Neuronal stem cell (in vitro differentiated cells): ENCODE results near the gene KLK13.

ENCODE experiments used
- DNase-seq: peaks from one replicate; pipeline ENCODE4 v3.0.0-alpha.2; 2013; ENCODE audit warnings: low spot score
- H2AFZ ChIP-seq: one replicate; pipeline ENCODE4 v1.6.1; 2013; ENCODE audit warnings: mild to moderate bottlenecking, low read length, inconsistent platforms
- H2AK5ac ChIP-seq: 2 replicates; pipeline ENCODE4 v1.6.1; 2013; ENCODE audit warnings: low read depth, mild to moderate bottlenecking, inconsistent platforms, low read length, moderate library complexity, mixed read lengths
- H2BK120ac ChIP-seq: 2 replicates; pipeline ENCODE4 v1.6.1; 2013; ENCODE audit warnings: low read depth, mild to moderate bottlenecking, inconsistent platforms, low read length, moderate library complexity, mixed read lengths
- H2BK12ac ChIP-seq: one replicate; pipeline ENCODE4 v1.6.1; 2013; ENCODE audit warnings: low read length, inconsistent platforms
- H2BK15ac ChIP-seq: 2 replicates; pipeline ENCODE4 v1.6.1; 2013; ENCODE audit warnings: mild to moderate bottlenecking, low read length, inconsistent platforms, mixed read lengths
- H2BK5ac ChIP-seq: one replicate; pipeline ENCODE4 v1.6.1; 2013; ENCODE audit warnings: inconsistent platforms, mild to moderate bottlenecking, low read length, moderate library complexity
- H3K14ac ChIP-seq: one replicate; pipeline ENCODE4 v1.6.1; 2013; ENCODE audit warnings: low read length, inconsistent platforms
- H3K18ac ChIP-seq: 2 replicates; pipeline ENCODE4 v1.6.1; 2013; ENCODE audit warnings: low read length, inconsistent platforms
- H3K23ac ChIP-seq: 2 replicates; pipeline ENCODE4 v1.6.1; 2013; ENCODE audit warnings: low read depth, mild to moderate bottlenecking, mixed read lengths, low read length, inconsistent platforms; ENCODE audit not compliant: poor library complexity
- H3K27ac ChIP-seq: replicated peaks from 3 replicates; pipeline ENCODE4 v1.5.1; 2013; ENCODE audit warnings: low read length, inconsistent platforms
- H3K27me3 ChIP-seq, 3 experiments: 2 replicates each; pipeline ENCODE4 v1.6.1; 2013; ENCODE audit warnings: low read length in 3 of 3, mild to moderate bottlenecking in 2 of 3, inconsistent platforms in 1 of 3, low read depth in 1 of 3, mixed read lengths in 1 of 3, moderate library complexity in 1 of 3; ENCODE audit not compliant: control insufficient read depth in 3 of 3, insufficient read depth in 3 of 3
- H3K36me3 ChIP-seq, 2 donors: replicated peaks in 1 of 2; 2 replicates each; pipeline ENCODE4 v1.6.1; 2013; ENCODE audit warnings: low read length in 2 of 2; ENCODE audit not compliant: control insufficient read depth in 2 of 2, insufficient read depth in 2 of 2
- H3K4ac ChIP-seq: 2 replicates; pipeline ENCODE4 v1.6.1; 2013; ENCODE audit warnings: inconsistent platforms, mild to moderate bottlenecking, low read length, moderate library complexity
- H3K4me1 ChIP-seq, 2 donors: 1 replicate in 1 of 2; 2 replicates in 1 of 2; pipeline ENCODE4 v1.6.1; 2013; ENCODE audit warnings: low read length in 2 of 2, low read depth in 1 of 2; ENCODE audit not compliant: control insufficient read depth in 2 of 2, insufficient read depth in 1 of 2
- H3K4me2 ChIP-seq: one replicate; pipeline ENCODE4 v1.6.1; 2013; ENCODE audit warnings: mild to moderate bottlenecking, low read length, inconsistent platforms; ENCODE audit not compliant: insufficient read depth, poor library complexity, severe bottlenecking
- H3K4me3 ChIP-seq, 2 donors: 2 replicates each; pipeline ENCODE4 v1.5.1; 2013; ENCODE audit warnings: low read length in 2 of 2, mild to moderate bottlenecking in 2 of 2, inconsistent platforms in 1 of 2, moderate library complexity in 1 of 2
- H3K79me1 ChIP-seq: one replicate; pipeline ENCODE4 v1.6.1; 2013; ENCODE audit warnings: low read depth, mild to moderate bottlenecking, inconsistent platforms, low read length, moderate library complexity
- H3K9ac ChIP-seq: one replicate; pipeline ENCODE4 v1.6.1; 2013; ENCODE audit warnings: mild to moderate bottlenecking, low read depth, low read length, inconsistent platforms; ENCODE audit not compliant: poor library complexity
- H3K9me3 ChIP-seq, 2 donors: replicated peaks in 1 of 2; 2 replicates each; pipeline versions ENCODE3 to v1.6.1; 2013; ENCODE audit warnings: low read length in 2 of 2, mild to moderate bottlenecking in 2 of 2, inconsistent platforms in 1 of 2, low read depth in 1 of 2, mixed read lengths in 1 of 2, moderate library complexity in 1 of 2; ENCODE audit not compliant: control insufficient read depth in 2 of 2, insufficient read depth in 1 of 2
- H4K8ac ChIP-seq: one replicate; pipeline ENCODE4 v1.6.1; 2013; ENCODE audit warnings: low read depth, mild to moderate bottlenecking, inconsistent platforms, low read length, moderate library complexity
- H4K91ac ChIP-seq: one replicate; pipeline ENCODE4 v1.6.1; 2013; ENCODE audit warnings: low read length, low read depth, mild to moderate bottlenecking, inconsistent platforms; ENCODE audit not compliant: poor library complexity
- whole genome bisulfite sequencing, 2 donors: extraction: QIAGEN DNeasy Blood & Tissue Kit; methylation state at CpG; one replicate each; pipeline ENCODE4 v1.1.7; 2013; ENCODE audit warnings: missing lambda C conversion rate in 2 of 2, mixed read lengths in 1 of 2; ENCODE audit not compliant: insufficient read length in 2 of 2, insufficient replicate concordance in 1 of 2; ENCODE audit errors: extremely low coverage in 2 of 2; 5-methylcytosine and 5-hydroxymethylcytosine counted together

KLK13 gene

DNA sequence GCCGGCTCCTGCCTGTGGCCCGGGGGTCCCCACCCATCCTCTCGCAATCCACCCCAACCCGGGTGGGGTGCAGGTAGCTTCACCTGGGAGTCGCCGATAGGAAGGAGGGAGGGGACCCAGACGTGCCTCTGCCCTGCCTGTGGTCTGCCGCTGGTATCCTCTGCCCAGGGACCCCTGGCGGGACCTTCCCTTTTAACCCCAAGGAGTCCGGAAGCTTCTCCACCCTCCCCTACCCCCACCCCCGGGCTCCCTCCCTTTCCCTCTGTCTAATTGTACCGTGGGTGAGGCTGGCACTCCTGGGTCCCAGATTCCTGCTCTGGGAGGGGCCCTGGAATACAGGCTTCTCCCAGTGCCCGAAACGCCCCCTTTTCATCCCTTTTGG, 45.4 kb downstream of the KLK13 start, which contains the start of gene KLK10:
Gene KLK10, minus strand, starts transcription at position 166 of the 382 bp plus-strand sequence. CDS start 579 bp downstream, outside the sequence.
- H2BK120ac ChIP-seq = no peak within 1 kb of the TSS
- peak within 1 kb of the TSS; percentile 29 for H2AFZ ChIP-seq
- peaks cover 11 to 80% (median 43%) of the 10 kb centered on the region in 3 experiments for H3K27me3 ChIP-seq
- peak within 1 kb of the TSS; percentile 73 for H2BK12ac ChIP-seq
- H3K4me2 ChIP-seq = peak within 1 kb of the TSS; percentile 75
- H3K4me1 ChIP-seq = peaks cover 0 to 8% of the 10 kb centered on the region in 2 donors
- peak within 1 kb of the TSS in 1 of 2 donors; percentile 70 for H3K4me3 ChIP-seq
- peak within 1 kb of the TSS; percentile 72 for H3K9ac ChIP-seq
- peak within 1 kb of the TSS; percentile 78 for H3K18ac ChIP-seq
- peak within 1 kb of the TSS; percentile 31 for H3K14ac ChIP-seq
- no peak for DNase-seq
- no peaks in the 10 kb centered on the region for H3K36me3 ChIP-seq
- H2BK15ac ChIP-seq = peak within 1 kb of the TSS; percentile 35
- H4K91ac ChIP-seq = no peak within 1 kb of the TSS
- H2AK5ac ChIP-seq = peak within 1 kb of the TSS; percentile 70
- no peak within 1 kb of the TSS for H4K8ac ChIP-seq
- H3K4ac ChIP-seq = no peak within 1 kb of the TSS
- H3K79me1 ChIP-seq = peaks cover 3% of the 10 kb centered on the region
- H3K27ac ChIP-seq = no peak within 1 kb of the TSS
- H3K23ac ChIP-seq = peak within 1 kb of the TSS; percentile 91
- no CpG with 5 or more reads among the region's 14 CpGs for WGBS, 2 donors
- H3K9me3 ChIP-seq = peaks cover 0 to 2% of the 10 kb centered on the region in 2 donors
- no peak within 1 kb of the TSS for H2BK5ac ChIP-seq

DNA sequence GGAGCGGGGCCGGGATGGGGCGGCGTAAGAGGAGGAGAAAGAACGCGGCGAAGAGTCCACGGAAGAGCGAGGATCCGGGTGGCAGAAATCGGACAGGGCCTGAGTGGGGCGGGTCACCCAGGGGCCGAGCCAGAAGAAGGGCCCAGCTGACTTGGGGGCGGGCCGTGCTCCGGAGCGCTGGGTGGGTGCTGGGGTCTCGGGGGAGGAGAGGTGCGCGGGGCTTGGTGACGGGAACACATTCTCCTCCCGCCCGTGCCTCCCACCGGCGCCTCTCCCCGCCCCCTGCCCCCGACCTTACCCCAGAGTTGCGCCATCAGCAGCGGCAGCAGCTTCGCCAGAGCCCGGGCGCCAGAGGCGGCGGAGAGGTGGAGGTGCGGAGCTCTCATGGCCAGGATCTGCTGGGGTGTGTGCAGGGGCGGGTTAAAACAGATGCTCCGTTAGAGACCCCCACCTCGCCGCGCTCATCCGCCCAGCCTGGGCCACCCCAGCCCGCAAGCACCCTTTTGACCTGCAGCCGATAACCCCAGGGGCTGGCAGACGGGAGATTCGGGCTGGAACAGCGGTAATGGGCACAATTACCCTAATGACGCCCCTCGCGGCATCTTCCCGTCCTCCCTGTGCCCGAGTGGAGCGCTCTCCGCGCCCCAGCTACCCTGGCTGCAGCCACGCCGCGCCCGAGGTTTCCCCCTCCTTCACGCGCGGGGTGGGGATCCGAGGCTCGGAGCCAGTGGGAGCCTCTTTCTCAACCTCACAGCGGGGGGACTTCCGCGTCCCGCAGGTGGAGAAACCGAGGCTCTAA, 45.9 kb downstream of the KLK13 start:
- Histone ChIP-seq H2BK5ac (no peak overlapping the region), H4K8ac (no peak overlapping the region), H3K79me1 (peaks cover 3% of the 10 kb centered on the region), H2BK15ac (peak overlapping the region; percentile 35), H2AK5ac (peak overlapping the region; percentile 70), H4K91ac (no peak overlapping the region), H3K27me3 (peaks cover 11 to 80% (median 43%) of the 10 kb centered on the region in 3 experiments), H3K36me3 (no peaks in the 10 kb centered on the region), H3K4ac (no peak overlapping the region), H2BK120ac (no peak overlapping the region), H3K9me3 (peaks cover 0 to 3% of the 10 kb centered on the region in 2 donors), H3K14ac (no peak overlapping the region), H2AFZ (peak overlapping the region; percentile 29), H2BK12ac (peak overlapping the region; percentile 30), H3K4me2 (peak overlapping the region; percentile 75), H3K18ac (peak overlapping the region; percentile 78), H3K9ac (peak overlapping the region; percentile 72), H3K4me1 (peaks cover 0 to 8% of the 10 kb centered on the region in 2 donors), H3K4me3 (peak overlapping the region in 1 of 2 donors; percentile 70), H3K27ac (no peak overlapping the region), H3K23ac (peak overlapping the region; percentile 65)
- DNase-seq = no peak
- WGBS, 2 donors = no CpG with 5 or more reads among the region's 68 CpGs

DNA sequence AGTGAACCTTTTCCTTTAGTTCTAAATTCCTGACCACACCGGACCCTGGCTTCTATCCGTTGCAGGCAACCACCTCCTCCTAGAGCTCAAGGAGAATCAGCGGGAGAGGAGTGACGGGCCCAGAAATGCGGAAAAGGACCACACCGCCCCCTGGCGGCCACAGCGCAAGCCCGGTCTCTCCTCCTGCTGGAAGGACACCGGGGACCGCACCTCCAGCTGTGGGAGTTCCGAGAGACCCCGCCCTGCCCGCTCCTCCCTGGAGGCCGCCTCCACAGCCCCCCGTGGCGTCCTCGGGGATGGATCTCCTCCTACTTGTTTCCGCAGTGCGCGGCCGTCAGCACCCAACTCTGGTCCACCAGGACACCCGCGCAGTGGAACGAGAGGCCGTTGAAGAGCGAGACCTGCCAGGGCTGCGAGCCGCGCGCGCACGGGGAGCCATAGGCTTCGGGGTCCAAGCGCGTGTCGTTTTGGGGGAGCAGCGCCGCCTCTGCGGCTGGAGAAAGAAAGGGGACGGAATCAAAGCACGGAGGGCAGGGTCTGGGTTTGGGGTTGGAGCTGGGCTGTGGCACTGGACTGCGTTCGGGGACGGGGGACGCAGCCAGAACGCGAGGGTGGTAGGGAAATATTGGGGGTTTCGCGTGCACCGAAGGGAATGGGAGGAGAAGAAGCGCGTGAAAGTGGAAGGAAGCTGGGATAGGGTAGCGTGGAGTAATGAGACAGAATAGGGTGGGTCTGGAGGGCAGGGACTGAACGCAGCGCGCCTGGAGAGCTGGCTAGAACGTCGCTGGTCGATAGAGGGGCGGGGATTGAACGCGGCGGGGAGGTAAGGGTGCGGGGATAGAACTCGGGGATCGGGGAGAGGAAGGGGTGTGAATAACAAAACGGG, 47.9 kb downstream of the KLK13 start:
- Histone ChIP-seq H3K4me3 (peak overlapping the region in 1 of 2 donors; percentile 78), H3K79me1 (peaks cover 3% of the 10 kb centered on the region), H2BK12ac (peak overlapping the region; percentile 0), H3K27me3 (peaks cover 11 to 61% (median 43%) of the 10 kb centered on the region in 3 experiments), H3K9ac (peak overlapping the region; percentile 73), H3K4me1 (peaks cover 0 to 6% of the 10 kb centered on the region in 2 donors), H3K14ac (no peak overlapping the region), H3K36me3 (no peaks in the 10 kb centered on the region), H4K8ac (no peak overlapping the region), H3K9me3 (peaks cover 0 to 3% of the 10 kb centered on the region in 2 donors), H3K23ac (peak overlapping the region; percentile 60), H2AFZ (peak overlapping the region; percentile 56), H3K4me2 (peak overlapping the region; percentile 84), H3K18ac (peak overlapping the region; percentile 44), H3K4ac (no peak overlapping the region), H2BK120ac (no peak overlapping the region), H4K91ac (no peak overlapping the region), H2BK15ac (peak overlapping the region; percentile 11), H2AK5ac (no peak overlapping the region), H2BK5ac (no peak overlapping the region), H3K27ac (no peak overlapping the region)
- WGBS, 2 donors = no CpG with 5 or more reads among the region's 68 CpGs
- peak; percentile 69 for DNase-seq
